Glutamatergic neuron (in vitro differentiated cells): ENCODE data around the gene ASB2. TPM values are rescaled to one million over a fixed set of nuclear protein-coding genes. Genes with fewer than 3 reads are reported as not detected.
A peak's percentile ranks its signal among the peaks of the same experiment; 100 is the strongest.

Experiments used
- DNase-seq: peaks from one replicate; pipeline ENCODE4 v3.0.0; 2022
- H3K27ac Mint-ChIP-seq: one replicate; pipeline ENCODE4 v1.8.0; 2020; ENCODE audit warnings: mild to moderate bottlenecking, mixed read lengths, inconsistent platforms; ENCODE audit not compliant: unreplicated experiment
- H3K27me3 Mint-ChIP-seq: one replicate; pipeline ENCODE4 v1.8.0; 2020; ENCODE audit warnings: mild to moderate bottlenecking, moderate library complexity, mixed read lengths, inconsistent platforms; ENCODE audit not compliant: unreplicated experiment
- H3K36me3 Mint-ChIP-seq: one replicate; pipeline ENCODE4 v1.8.0; 2020; ENCODE audit warnings: mild to moderate bottlenecking, mixed read lengths, inconsistent platforms; ENCODE audit not compliant: unreplicated experiment
- H3K4me1 Mint-ChIP-seq: one replicate; pipeline ENCODE4 v1.8.0; 2020; ENCODE audit warnings: mild to moderate bottlenecking, low read depth, mixed read lengths, inconsistent platforms; ENCODE audit not compliant: unreplicated experiment
- H3K4me3 Mint-ChIP-seq: one replicate; pipeline ENCODE4 v1.8.0; 2020; ENCODE audit warnings: mild to moderate bottlenecking, mixed read lengths, inconsistent platforms; ENCODE audit not compliant: unreplicated experiment
- H3K9me3 Mint-ChIP-seq: one replicate; pipeline ENCODE4 v1.8.0; 2020; ENCODE audit warnings: mild to moderate bottlenecking, moderate library complexity, mixed read lengths, inconsistent platforms; ENCODE audit not compliant: unreplicated experiment
- total RNA-seq: library from RNA; stranded (reverse); fragmentation: NEBNext Ultra II Directional; extraction: Animal tissue kit (Norgen Biotek cat#: 25700); gene quantifications from one replicate; pipeline ENCODE4 v1.2.1, GENCODE V29; 2021; ENCODE audit not compliant: unreplicated experiment
- TF ChIP-seq, protein P1 (sequence below): fragments of 200-600 bp; sonication (generic); IDR thresholded peaks from one replicate; pipeline ENCODE4 v1.5.0; 2021; ENCODE audit not compliant: partially characterized antibody, unreplicated experiment

Gene ASB2
- total RNA-seq, 1 donor from 2014 or later = 16.6 TPM

GRCh38 chr14:93951635-93952540 is 24.5 kb downstream of the ASB2 start:
- no peak overlapping the region for H3K27ac Mint-ChIP-seq
- H3K27me3 Mint-ChIP-seq = peaks cover 13% of the 10 kb centered on the region
- no peak for DNase-seq
- H3K4me1 Mint-ChIP-seq = peaks cover 34% of the 10 kb centered on the region
- peaks cover 6% of the 10 kb centered on the region for H3K9me3 Mint-ChIP-seq
- H3K4me3 Mint-ChIP-seq = no peak overlapping the region
- no peaks in the 10 kb centered on the region for H3K36me3 Mint-ChIP-seq
- TF ChIP-seq, protein P1, sequence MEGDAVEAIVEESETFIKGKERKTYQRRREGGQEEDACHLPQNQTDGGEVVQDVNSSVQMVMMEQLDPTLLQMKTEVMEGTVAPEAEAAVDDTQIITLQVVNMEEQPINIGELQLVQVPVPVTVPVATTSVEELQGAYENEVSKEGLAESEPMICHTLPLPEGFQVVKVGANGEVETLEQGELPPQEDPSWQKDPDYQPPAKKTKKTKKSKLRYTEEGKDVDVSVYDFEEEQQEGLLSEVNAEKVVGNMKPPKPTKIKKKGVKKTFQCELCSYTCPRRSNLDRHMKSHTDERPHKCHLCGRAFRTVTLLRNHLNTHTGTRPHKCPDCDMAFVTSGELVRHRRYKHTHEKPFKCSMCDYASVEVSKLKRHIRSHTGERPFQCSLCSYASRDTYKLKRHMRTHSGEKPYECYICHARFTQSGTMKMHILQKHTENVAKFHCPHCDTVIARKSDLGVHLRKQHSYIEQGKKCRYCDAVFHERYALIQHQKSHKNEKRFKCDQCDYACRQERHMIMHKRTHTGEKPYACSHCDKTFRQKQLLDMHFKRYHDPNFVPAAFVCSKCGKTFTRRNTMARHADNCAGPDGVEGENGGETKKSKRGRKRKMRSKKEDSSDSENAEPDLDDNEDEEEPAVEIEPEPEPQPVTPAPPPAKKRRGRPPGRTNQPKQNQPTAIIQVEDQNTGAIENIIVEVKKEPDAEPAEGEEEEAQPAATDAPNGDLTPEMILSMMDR = no peak

DNA sequence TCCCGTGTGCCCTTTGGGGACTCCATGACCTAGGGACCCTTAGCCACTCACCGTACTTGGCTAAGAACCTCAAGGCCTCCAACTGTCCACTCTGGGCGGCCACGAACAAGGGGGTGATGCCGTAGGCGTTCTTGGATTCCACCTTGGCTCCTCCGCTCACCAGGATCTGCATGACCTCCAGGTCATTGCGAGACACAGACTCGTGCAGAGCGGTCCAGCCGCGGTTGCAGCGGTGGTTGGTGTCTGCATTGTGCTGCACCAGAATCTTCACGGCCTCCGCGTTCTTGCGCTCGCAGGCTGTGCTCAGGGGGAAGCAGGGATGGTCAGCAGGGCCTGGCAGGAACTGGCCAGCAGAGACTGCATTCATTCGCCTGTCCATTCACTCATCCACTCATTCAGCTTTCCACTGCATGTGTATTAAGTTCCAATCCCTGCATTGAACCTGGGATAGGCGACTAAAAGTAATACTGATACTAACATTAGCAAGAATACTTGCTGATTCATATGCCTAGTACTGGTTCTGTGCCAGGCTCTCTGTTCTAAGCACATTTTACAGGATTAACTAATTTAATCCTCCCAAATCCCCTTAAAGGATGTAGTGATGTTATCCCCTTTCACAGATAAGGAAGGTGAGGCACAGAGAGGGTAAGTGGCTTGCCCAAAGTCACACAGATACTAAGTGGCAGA is 25.3 kb downstream of the ASB2 start:
- peaks cover 2% of the 10 kb centered on the region for H3K9me3 Mint-ChIP-seq
- H3K36me3 Mint-ChIP-seq = no peaks in the 10 kb centered on the region
- peaks cover 32% of the 10 kb centered on the region for H3K4me1 Mint-ChIP-seq
- H3K27ac Mint-ChIP-seq = no peak overlapping the region
- no peak overlapping the region for H3K4me3 Mint-ChIP-seq
- TF ChIP-seq, protein P1 = no peak
- H3K27me3 Mint-ChIP-seq = peaks cover 10% of the 10 kb centered on the region
- no peak for DNase-seq

DNA sequence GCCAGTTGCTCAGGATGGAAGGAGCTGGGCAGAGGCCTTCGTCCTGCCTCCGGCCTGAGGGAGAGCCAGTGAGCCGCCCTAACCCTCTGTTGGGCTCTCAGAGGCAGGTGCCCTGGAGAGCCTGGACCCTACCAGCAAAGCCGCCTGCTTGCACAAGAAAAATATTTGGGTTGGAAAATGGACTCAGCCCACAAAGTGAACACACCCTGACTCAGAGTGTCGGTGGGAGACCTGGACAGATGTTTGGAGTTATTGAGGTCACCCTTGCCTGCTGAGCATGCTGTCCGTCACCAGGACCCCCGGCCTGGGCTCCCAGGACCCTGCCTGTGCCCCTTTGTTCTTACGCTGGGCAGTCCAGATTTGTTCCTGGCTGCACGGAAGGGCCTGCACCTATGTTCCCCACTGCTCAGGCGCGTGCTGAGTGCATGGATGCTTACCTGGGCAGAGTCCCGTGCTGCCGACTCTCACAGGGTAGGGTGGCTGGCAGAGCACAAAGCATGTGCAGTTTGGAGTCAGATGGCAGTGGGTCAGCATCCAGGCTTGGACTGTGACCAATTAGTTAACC is 26.8 kb downstream of the ASB2 start:
- Mint-ChIP-seq H3K27ac (no peak overlapping the region), H3K4me1 (peaks cover 31% of the 10 kb centered on the region), H3K36me3 (no peaks in the 10 kb centered on the region), H3K9me3 (no peaks in the 10 kb centered on the region), H3K27me3 (peaks cover 6% of the 10 kb centered on the region), H3K4me3 (no peak overlapping the region)
- no peak for DNase-seq
- TF ChIP-seq, protein P1 = no peak

GRCh38 chr14:93947282-93947681 is 29.1 kb downstream of the ASB2 start:
- no peak overlapping the region for H3K4me3 Mint-ChIP-seq
- peaks cover 4% of the 10 kb centered on the region for H3K27me3 Mint-ChIP-seq
- H3K4me1 Mint-ChIP-seq = peaks cover 29% of the 10 kb centered on the region
- peaks cover 1% of the 10 kb centered on the region for H3K9me3 Mint-ChIP-seq
- no peaks in the 10 kb centered on the region for H3K36me3 Mint-ChIP-seq
- no peak for DNase-seq
- H3K27ac Mint-ChIP-seq = peak overlapping the region; percentile 22
- TF ChIP-seq, protein P1 = no peak
